Mesendoderm (in vitro differentiated cells): ENCODE data around the gene AOAH.

Experiments
- DNase-seq: peaks from one replicate; pipeline ENCODE4 v3.0.0; 2013
- H2AK5ac ChIP-seq: 2 replicates; pipeline ENCODE4 v1.6.1; 2013; ENCODE audit warnings: low read length, inconsistent platforms
- H2BK120ac ChIP-seq: 2 replicates; pipeline ENCODE4 v1.6.1; 2013; ENCODE audit warnings: low read depth, mild to moderate bottlenecking, low read length, moderate library complexity, mixed read lengths
- H2BK15ac ChIP-seq: replicated peaks from 2 replicates; pipeline ENCODE4 v1.6.1; 2013; ENCODE audit warnings: low read depth, mild to moderate bottlenecking, moderate library complexity
- H2BK5ac ChIP-seq: 2 replicates; pipeline ENCODE4 v1.6.1; 2013; ENCODE audit warnings: low read length, inconsistent platforms
- H3K18ac ChIP-seq: 2 replicates; pipeline ENCODE4 v1.6.1; 2013; ENCODE audit warnings: mild to moderate bottlenecking, low read length, mixed read lengths
- H3K23ac ChIP-seq: one replicate; pipeline ENCODE4 v1.6.1; 2013; ENCODE audit warnings: low read length
- H3K27ac ChIP-seq: 2 replicates; pipeline ENCODE4 v1.5.1; 2013; ENCODE audit warnings: low read depth, mild to moderate bottlenecking, inconsistent platforms, low read length, moderate library complexity
- H3K27me3 ChIP-seq: 2 replicates; pipeline ENCODE4 v1.6.1; 2013; ENCODE audit warnings: low read length, control low read depth, mild to moderate bottlenecking, inconsistent platforms; ENCODE audit not compliant: insufficient read depth, poor library complexity
- H3K36me3 ChIP-seq: 2 replicates; pipeline ENCODE4 v1.6.1; 2013; ENCODE audit warnings: low read length, inconsistent platforms; ENCODE audit not compliant: control insufficient read depth, insufficient read depth
- H3K4ac ChIP-seq: one replicate; pipeline ENCODE4 v1.6.1; 2013; ENCODE audit warnings: low read depth, mild to moderate bottlenecking, low read length, moderate library complexity
- H3K4me1 ChIP-seq: 2 replicates; pipeline ENCODE4 v1.6.1; 2013; ENCODE audit warnings: low read depth, low read length, inconsistent platforms; ENCODE audit not compliant: control insufficient read depth
- H3K4me2 ChIP-seq: 2 replicates; pipeline ENCODE4 v1.6.1; 2013; ENCODE audit warnings: low read length
- H3K4me3 ChIP-seq: 2 replicates; pipeline ENCODE4 v1.5.1; 2013; ENCODE audit warnings: mild to moderate bottlenecking, low read length
- H3K56ac ChIP-seq: one replicate; pipeline ENCODE4 v1.6.1; 2013; ENCODE audit warnings: low read length
- H3K79me1 ChIP-seq: 2 replicates; pipeline ENCODE4 v1.6.1; 2013; ENCODE audit warnings: low read length, inconsistent platforms
- H3K79me2 ChIP-seq: 2 replicates; pipeline ENCODE4 v1.6.1; 2013; ENCODE audit warnings: mild to moderate bottlenecking, low read length; ENCODE audit not compliant: control insufficient read depth, insufficient read depth
- H3K9ac ChIP-seq: 2 replicates; pipeline ENCODE4 v1.6.1; 2013; ENCODE audit warnings: low read length, inconsistent platforms
- H4K5ac ChIP-seq: one replicate; pipeline ENCODE4 v1.6.1; 2013; ENCODE audit warnings: low read length
- H4K8ac ChIP-seq: one replicate; pipeline ENCODE4 v1.6.1; 2013; ENCODE audit warnings: low read depth, mild to moderate bottlenecking, control low read depth, low read length, moderate library complexity
- WGBS: extraction: QIAGEN DNeasy Blood & Tissue Kit; methylation state at CpG from one replicate; pipeline ENCODE4 v1.1.7; 2013; ENCODE audit warnings: low lambda C conversion rate, missing lambda C conversion rate; ENCODE audit not compliant: insufficient coverage; ENCODE audit errors: extremely low coverage; 5-methylcytosine and 5-hydroxymethylcytosine counted together

AOAH gene

DNA sequence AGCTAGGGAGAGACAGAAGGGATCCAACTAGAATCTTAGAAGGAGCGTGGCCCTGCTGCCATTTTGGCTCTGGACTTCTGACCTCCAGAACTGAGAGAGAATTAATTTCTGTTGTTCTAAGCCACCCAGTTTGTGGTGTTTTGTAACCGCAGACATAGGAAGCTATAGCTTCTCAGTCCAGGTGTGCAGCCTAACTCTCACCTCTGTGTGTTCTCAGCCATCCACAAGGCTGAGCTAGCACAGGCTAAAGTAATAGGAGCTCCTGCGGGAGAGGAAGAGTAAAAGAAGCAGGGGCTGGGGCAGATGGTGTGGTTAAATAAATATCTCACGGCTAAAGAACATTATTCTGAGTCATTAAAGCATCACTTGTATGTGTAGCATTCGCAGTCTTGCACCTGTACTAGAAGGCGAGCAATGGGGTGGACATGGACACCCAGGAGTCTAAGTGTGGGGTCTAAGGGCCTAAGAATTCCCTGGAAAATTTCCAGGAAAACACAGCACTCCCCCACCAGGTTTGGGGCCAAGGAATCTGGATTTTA, 94.1 kb downstream of the AOAH start:
- Histone ChIP-seq H3K4me3 (no peak overlapping the region), H3K4me1 (peaks cover 8% of the 10 kb centered on the region), H3K18ac (no peak overlapping the region), H3K9ac (no peak overlapping the region), H4K5ac (no peak overlapping the region), H3K27me3 (no peaks in the 10 kb centered on the region), H2BK5ac (no peak overlapping the region), H3K4me2 (no peak overlapping the region), H4K8ac (no peak overlapping the region), H2BK120ac (no peak overlapping the region), H2AK5ac (no peak overlapping the region), H3K79me1 (no peaks in the 10 kb centered on the region), H3K56ac (no peak overlapping the region), H3K27ac (no peak overlapping the region), H2BK15ac (no peak overlapping the region), H3K23ac (no peak overlapping the region), H3K79me2 (no peaks in the 10 kb centered on the region), H3K4ac (no peak overlapping the region), H3K36me3 (no peaks in the 10 kb centered on the region)
- WGBS = no CpG with 5 or more reads among the region's 6 CpGs
- DNase-seq = no peak

DNA sequence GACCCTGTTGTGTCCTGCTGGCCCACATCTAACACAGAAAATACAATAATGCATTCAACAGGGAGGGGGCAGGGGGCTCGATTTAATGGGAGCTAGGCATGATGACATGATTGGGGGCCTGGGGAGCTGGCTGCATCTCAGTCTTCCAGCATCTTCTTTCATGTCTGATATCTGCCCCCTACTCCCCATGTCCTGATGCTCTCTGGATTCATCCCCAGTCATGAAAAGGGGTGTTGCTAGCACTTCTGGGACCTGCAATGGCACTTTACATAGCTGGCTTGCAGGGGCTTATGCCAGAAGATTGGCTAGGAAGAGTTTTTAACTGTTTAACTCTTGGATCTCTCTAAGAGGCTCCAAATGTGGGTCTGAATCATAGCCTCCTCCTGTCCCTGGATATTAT, 94.9 kb downstream of the AOAH start:
- no peak overlapping the region for H4K8ac ChIP-seq
- H3K9ac ChIP-seq = no peak overlapping the region
- H3K4me3 ChIP-seq = no peak overlapping the region
- no peak overlapping the region for H2BK120ac ChIP-seq
- no peaks in the 10 kb centered on the region for H3K36me3 ChIP-seq
- no CpG with 5 or more reads among the region's 1 CpG for WGBS
- H2BK15ac ChIP-seq = no peak overlapping the region
- H3K23ac ChIP-seq = no peak overlapping the region
- H2AK5ac ChIP-seq = no peak overlapping the region
- H3K27ac ChIP-seq = no peak overlapping the region
- H2BK5ac ChIP-seq = no peak overlapping the region
- DNase-seq = no peak
- no peak overlapping the region for H3K4me2 ChIP-seq
- H3K56ac ChIP-seq = no peak overlapping the region
- H3K4me1 ChIP-seq = peaks cover 8% of the 10 kb centered on the region
- no peak overlapping the region for H3K4ac ChIP-seq
- H4K5ac ChIP-seq = no peak overlapping the region
- H3K18ac ChIP-seq = no peak overlapping the region
- no peaks in the 10 kb centered on the region for H3K79me2 ChIP-seq
- H3K27me3 ChIP-seq = no peaks in the 10 kb centered on the region
- H3K79me1 ChIP-seq = no peaks in the 10 kb centered on the region

DNA sequence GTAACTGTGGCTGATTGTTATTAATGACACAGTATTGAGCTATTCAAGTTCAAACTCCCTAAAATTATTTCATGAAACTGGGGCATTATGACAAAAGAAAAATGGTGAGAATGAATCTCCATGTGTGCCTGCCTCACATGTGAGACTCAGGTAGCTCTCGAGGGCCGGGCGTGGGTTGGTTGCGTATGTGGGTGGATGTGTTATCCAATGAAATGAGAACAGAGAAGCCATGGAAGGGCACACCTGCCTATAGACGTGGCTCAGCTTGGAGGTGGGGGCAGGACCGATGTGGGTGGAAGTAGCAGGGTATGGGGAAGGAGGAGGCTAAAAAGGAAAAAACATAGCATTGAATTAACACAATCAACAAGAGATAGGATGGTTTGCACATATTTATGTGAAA, 96.5 kb downstream of the AOAH start:
- H3K18ac ChIP-seq = no peak overlapping the region
- H3K27me3 ChIP-seq = no peaks in the 10 kb centered on the region
- no peak overlapping the region for H2BK5ac ChIP-seq
- no peak overlapping the region for H3K23ac ChIP-seq
- no peaks in the 10 kb centered on the region for H3K79me1 ChIP-seq
- no peak overlapping the region for H3K4me3 ChIP-seq
- no peak overlapping the region for H3K27ac ChIP-seq
- H3K36me3 ChIP-seq = no peaks in the 10 kb centered on the region
- H2BK120ac ChIP-seq = no peak overlapping the region
- no peak overlapping the region for H3K9ac ChIP-seq
- no peak overlapping the region for H4K5ac ChIP-seq
- DNase-seq = no peak
- H4K8ac ChIP-seq = no peak overlapping the region
- H2AK5ac ChIP-seq = no peak overlapping the region
- no peak overlapping the region for H2BK15ac ChIP-seq
- no peaks in the 10 kb centered on the region for H3K79me2 ChIP-seq
- no peak overlapping the region for H3K4ac ChIP-seq
- no CpG with 5 or more reads among the region's 6 CpGs for WGBS
- peaks cover under 1% of the 10 kb centered on the region for H3K4me1 ChIP-seq
- no peak overlapping the region for H3K4me2 ChIP-seq
- no peak overlapping the region for H3K56ac ChIP-seq

DNA sequence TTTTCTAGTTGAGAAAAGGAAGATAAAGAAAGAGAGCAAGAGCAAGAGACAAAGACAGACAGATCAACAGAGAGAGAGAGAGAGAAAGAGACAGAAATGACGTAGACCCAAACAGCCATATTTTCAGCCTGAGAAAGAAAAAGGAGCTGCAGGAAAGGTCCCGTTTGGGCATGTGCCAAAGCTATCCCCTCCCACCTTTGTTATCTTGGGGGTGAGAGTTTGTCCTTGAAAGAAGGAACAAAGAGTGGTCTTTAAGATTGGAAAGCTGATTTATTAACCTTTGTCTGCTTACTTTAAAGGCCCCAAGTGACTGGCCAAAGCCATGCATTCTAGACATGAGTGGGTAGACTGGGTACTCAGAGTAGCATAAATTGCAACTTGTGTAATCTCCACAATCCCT, 98.2 kb downstream of the AOAH start:
- Histone ChIP-seq H3K4me3 (no peak overlapping the region), H3K79me2 (no peaks in the 10 kb centered on the region), H4K5ac (no peak overlapping the region), H3K56ac (no peak overlapping the region), H2AK5ac (no peak overlapping the region), H3K4ac (no peak overlapping the region), H3K27me3 (no peaks in the 10 kb centered on the region), H2BK120ac (no peak overlapping the region), H3K4me1 (no peaks in the 10 kb centered on the region), H3K27ac (no peak overlapping the region), H3K18ac (no peak overlapping the region), H2BK5ac (no peak overlapping the region), H3K79me1 (no peaks in the 10 kb centered on the region), H3K23ac (no peak overlapping the region), H4K8ac (no peak overlapping the region), H2BK15ac (no peak overlapping the region), H3K9ac (no peak overlapping the region), H3K36me3 (no peaks in the 10 kb centered on the region), H3K4me2 (no peak overlapping the region)
- no CpG with 5 or more reads among the region's 2 CpGs for WGBS
- DNase-seq = no peak

DNA sequence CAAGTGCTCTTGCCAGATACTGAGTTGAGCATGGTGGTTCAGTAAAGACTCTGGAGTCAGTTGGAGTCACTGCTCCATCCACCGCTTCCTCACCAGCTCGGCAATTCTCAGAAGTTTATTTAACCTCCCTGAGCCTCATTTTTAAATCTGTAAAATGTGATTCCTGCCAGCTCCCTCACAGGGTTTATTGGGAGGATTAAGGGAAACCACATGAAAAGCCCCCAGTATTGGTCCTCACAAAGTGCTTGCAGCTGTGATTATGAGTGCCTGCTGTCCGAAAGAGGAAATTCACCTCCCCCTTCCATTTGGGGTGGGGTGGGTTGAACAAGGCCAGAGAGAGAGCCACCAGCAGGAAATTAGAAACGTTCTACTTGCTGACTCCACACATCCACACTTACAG, 99.0 kb downstream of the AOAH start:
- H3K27ac ChIP-seq = no peak overlapping the region
- H3K79me2 ChIP-seq = no peaks in the 10 kb centered on the region
- H2BK15ac ChIP-seq = no peak overlapping the region
- DNase-seq = no peak
- no peak overlapping the region for H3K23ac ChIP-seq
- no peaks in the 10 kb centered on the region for H3K27me3 ChIP-seq
- H3K4ac ChIP-seq = no peak overlapping the region
- H3K56ac ChIP-seq = no peak overlapping the region
- no peak overlapping the region for H2BK5ac ChIP-seq
- WGBS = no CpG with 5 or more reads among the region's 4 CpGs
- no peaks in the 10 kb centered on the region for H3K79me1 ChIP-seq
- no peak overlapping the region for H3K9ac ChIP-seq
- no peaks in the 10 kb centered on the region for H3K36me3 ChIP-seq
- H3K4me2 ChIP-seq = no peak overlapping the region
- H2AK5ac ChIP-seq = no peak overlapping the region
- no peak overlapping the region for H3K4me3 ChIP-seq
- H2BK120ac ChIP-seq = no peak overlapping the region
- no peaks in the 10 kb centered on the region for H3K4me1 ChIP-seq
- no peak overlapping the region for H3K18ac ChIP-seq
- no peak overlapping the region for H4K5ac ChIP-seq
- no peak overlapping the region for H4K8ac ChIP-seq

DNA sequence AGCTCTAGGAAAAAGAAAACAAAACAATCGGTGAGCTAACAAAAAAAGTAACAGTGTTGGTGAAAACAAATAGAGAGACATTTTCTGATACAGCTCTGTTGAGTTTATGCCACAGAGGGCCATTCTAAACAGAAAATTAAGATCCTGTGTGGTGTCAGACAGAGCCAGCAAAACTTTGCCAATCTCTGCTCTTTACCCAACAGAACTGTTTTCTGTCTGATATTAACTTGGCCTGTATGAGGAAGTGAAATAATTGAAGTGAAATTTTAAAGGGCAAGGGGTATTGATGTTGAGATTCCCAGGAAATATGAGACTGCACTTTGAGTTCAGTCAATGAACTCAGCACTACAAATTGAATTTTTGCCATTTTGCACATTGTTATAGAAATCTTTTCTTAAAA, 101.0 kb downstream of the AOAH start:
- H2BK120ac ChIP-seq = no peak overlapping the region
- no peak overlapping the region for H2BK15ac ChIP-seq
- no peaks in the 10 kb centered on the region for H3K36me3 ChIP-seq
- H2AK5ac ChIP-seq = no peak overlapping the region
- no peaks in the 10 kb centered on the region for H3K79me2 ChIP-seq
- no peak overlapping the region for H3K9ac ChIP-seq
- H3K4me2 ChIP-seq = no peak overlapping the region
- no peak overlapping the region for H3K4me3 ChIP-seq
- no peak for DNase-seq
- H3K79me1 ChIP-seq = no peaks in the 10 kb centered on the region
- no peak overlapping the region for H3K27ac ChIP-seq
- H4K8ac ChIP-seq = no peak overlapping the region
- no peak overlapping the region for H2BK5ac ChIP-seq
- no peak overlapping the region for H4K5ac ChIP-seq
- no peaks in the 10 kb centered on the region for H3K27me3 ChIP-seq
- WGBS = no CpG with 5 or more reads among the region's 1 CpG
- no peak overlapping the region for H3K56ac ChIP-seq
- H3K23ac ChIP-seq = no peak overlapping the region
- H3K4ac ChIP-seq = no peak overlapping the region
- no peak overlapping the region for H3K18ac ChIP-seq
- no peaks in the 10 kb centered on the region for H3K4me1 ChIP-seq
